Activated T-helper 1 cell treated with anti-CD3 and anti-CD28 coated beads, Interleukin-12 subunit alpha, Interleukin-12 subunit beta, Interleukin-2, Interleukin-4 antibody, amounts not matched to agents 30 ng/mL and 10 ng/mL and 1 ng/mL, durations not matched to agents 14 hours and 24 hours and 36 hours (primary cell): Measurements from ENCODE around the gene GNAT1. TPM values are rescaled to one million over a fixed set of nuclear protein-coding genes. Genes with fewer than 3 reads are reported as not detected.
"Not testable (repeated sequence)": the region's sequence is repeated elsewhere in the genome, so short reads cannot be mapped to it uniquely, and the experiment has no call there.

Experiments
- DNase-seq: peaks from one replicate; pipeline ENCODE4 v3.0.0; 2021; ENCODE audit warnings: low spot score
- H3K27ac Mint-ChIP-seq: one replicate; pipeline ENCODE4 v1.8.0; 2021; ENCODE audit warnings: mild to moderate bottlenecking, mixed read lengths
- H3K27me3 Mint-ChIP-seq: one replicate; pipeline ENCODE4 v1.8.0; 2022; ENCODE audit warnings: mild to moderate bottlenecking, moderate library complexity, mixed read lengths; ENCODE audit not compliant: insufficient read depth
- H3K36me3 Mint-ChIP-seq: one replicate; pipeline ENCODE4 v1.8.0; 2021; ENCODE audit warnings: low read depth, mixed read lengths
- H3K4me1 Mint-ChIP-seq: one replicate; pipeline ENCODE4 v1.8.0; 2021; ENCODE audit warnings: low read depth, mixed read lengths
- H3K4me3 Mint-ChIP-seq: one replicate; pipeline ENCODE4 v1.8.0; 2021; ENCODE audit warnings: mild to moderate bottlenecking, moderate library complexity, mixed read lengths
- H3K9me3 Mint-ChIP-seq: one replicate; pipeline ENCODE4 v1.8.0; 2021; ENCODE audit warnings: mixed read lengths
- intact Hi-C: fragments of 100-400 bp; cut with micrococcal nuclease; formaldehyde crosslinking; loops from one replicate; pipeline ENCODE4 v1.15.1; 2024
- total RNA-seq: library from RNA; stranded (reverse); gene quantifications from 2 replicates; pipeline ENCODE4 v1.2.3, GENCODE V29; 2022

GNAT1 gene
- total RNA-seq, 1 donor from 2014 or later: not detected

DNA sequence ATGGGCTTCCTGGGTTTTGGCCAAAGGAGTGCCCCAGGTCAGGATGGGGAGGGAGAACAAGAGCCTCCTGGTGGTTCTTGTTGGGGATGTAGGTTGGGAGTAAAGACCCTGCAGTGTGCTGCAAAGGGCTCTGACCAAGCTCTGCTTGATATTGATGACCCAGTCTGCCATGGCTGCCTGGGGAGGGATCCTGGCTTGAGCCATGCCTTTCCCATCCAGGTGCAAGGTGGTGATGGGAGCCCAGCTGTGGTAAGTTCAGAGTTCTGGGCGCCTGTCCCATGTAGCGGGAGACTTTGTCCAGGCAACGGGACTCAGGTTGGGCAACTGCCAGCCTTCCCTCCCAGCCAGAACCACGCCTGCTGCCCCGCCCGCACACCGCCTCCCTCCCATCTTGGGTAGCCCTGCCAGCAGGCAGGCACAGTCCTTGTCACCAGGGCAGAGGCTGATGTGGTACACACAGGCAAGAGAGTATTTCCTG lies 47.2 kb downstream of the GNAT1 start:
- H3K4me1 Mint-ChIP-seq: peaks cover 58% of the 10 kb centered on the region
- no peaks in the 10 kb centered on the region for H3K9me3 Mint-ChIP-seq
- H3K27ac Mint-ChIP-seq: peak overlapping the region; percentile 94
- H3K27me3 Mint-ChIP-seq: no peaks in the 10 kb centered on the region
- H3K36me3 Mint-ChIP-seq: peaks cover 19% of the 10 kb centered on the region
- intact Hi-C loops: loop anchor here (1.0 to 5.0 kb wide), 5 partner anchors 8 to 896 kb away; partner anchors contain the start of genes APEH, GMPPB, TRAIP and USP4
- peak overlapping the region; percentile 99 for H3K4me3 Mint-ChIP-seq
- DNase-seq: no peak

GRCh38 chr3:50239649-50240048 lies 48.2 kb downstream of the GNAT1 start:
- H3K36me3 Mint-ChIP-seq: peaks cover 21% of the 10 kb centered on the region

DNA sequence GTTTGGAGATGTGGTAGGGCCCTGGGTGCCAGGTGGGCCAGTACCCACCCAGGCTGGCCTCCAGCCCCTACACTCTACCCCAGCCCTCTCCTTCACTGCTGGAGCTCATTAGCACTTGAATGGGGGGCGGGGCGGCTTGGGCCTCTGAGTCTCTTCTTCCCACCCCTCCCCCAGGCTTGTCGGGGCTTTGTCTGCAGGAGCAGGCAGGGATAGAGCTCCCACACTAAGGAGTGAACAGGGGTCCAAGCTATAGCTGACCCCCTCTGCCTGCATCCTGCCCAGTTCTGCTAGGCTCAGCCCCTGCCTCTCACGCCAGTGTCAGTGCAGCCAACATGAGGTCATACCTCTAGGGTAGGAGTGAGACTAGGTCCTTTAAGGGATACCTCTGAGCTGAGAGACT lies 49.8 kb downstream of the GNAT1 start:
- Mint-ChIP-seq H3K9me3 (no peaks in the 10 kb centered on the region), H3K4me1 (peaks cover 72% of the 10 kb centered on the region), H3K4me3 (peak overlapping the region; percentile 74), H3K27ac (peak overlapping the region; percentile 94), H3K36me3 (peaks cover 21% of the 10 kb centered on the region), H3K27me3 (no peaks in the 10 kb centered on the region)
- intact Hi-C loops: no loop called here
- no peak for DNase-seq

More at GRCh38 chr3:50239649-50240048, 48.2 kb downstream of the GNAT1 start:
- H3K4me1 Mint-ChIP-seq: peaks cover 67% of the 10 kb centered on the region
- H3K27ac Mint-ChIP-seq: peak overlapping the region; percentile 72
- H3K9me3 Mint-ChIP-seq: no peaks in the 10 kb centered on the region
- intact Hi-C loops: loop anchor here (2.0 to 5.0 kb wide), 4 partner anchors 383 to 897 kb away; partner anchors contain the start of genes APEH, GMPPB, TRAIP and USP4
- H3K4me3 Mint-ChIP-seq: peak overlapping the region; percentile 99
- DNase-seq: no peak
- no peaks in the 10 kb centered on the region for H3K27me3 Mint-ChIP-seq

DNA sequence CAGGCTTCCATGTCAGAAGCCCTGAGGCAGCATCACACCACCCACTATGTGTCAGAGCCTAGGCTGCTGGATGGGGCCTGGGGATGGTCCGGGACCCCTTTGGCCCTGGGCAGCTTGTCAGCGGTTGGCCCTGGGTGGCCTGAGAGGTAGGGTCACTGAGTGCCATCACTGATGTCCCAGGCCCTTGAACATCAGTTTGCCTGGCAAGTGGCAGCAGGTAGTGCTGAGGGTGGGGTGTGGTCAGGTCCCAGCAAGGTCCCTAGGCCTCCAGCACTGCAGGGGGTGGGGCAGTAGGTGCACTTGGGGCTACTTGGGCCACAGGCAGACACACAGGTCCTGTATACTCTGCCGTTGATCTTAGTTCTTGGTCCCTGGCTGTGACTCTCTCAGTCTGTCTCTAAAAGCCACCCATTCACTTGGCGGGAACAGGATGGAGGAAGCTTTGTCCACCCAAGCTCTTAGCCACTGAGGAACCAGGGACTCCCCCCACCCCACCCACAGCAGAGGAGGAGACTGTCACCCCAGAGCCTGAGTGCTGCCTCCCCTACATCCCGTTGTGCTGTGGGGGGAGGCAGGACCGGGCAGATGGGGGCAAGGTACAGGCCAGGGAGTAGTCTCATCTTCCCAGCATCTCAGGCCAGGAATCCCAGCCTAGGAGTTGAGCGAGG lies 50.4 kb downstream of the GNAT1 start:
- H3K27me3 Mint-ChIP-seq: no peaks in the 10 kb centered on the region
- intact Hi-C loops: no loop called here
- no peak for DNase-seq
- peak overlapping the region; percentile 81 for H3K4me3 Mint-ChIP-seq
- peaks cover 21% of the 10 kb centered on the region for H3K36me3 Mint-ChIP-seq
- peak overlapping the region; percentile 94 for H3K27ac Mint-ChIP-seq
- no peaks in the 10 kb centered on the region for H3K9me3 Mint-ChIP-seq
- H3K4me1 Mint-ChIP-seq: peaks cover 79% of the 10 kb centered on the region

- DNase-seq: no peak
- Mint-ChIP-seq H3K4me1 (peaks cover 84% of the 10 kb centered on the region), H3K27me3 (no peaks in the 10 kb centered on the region), H3K4me3 (peak overlapping the region; percentile 81), H3K27ac (peak overlapping the region; percentile 94), H3K9me3 (no peaks in the 10 kb centered on the region), H3K36me3 (peaks cover 21% of the 10 kb centered on the region)
- intact Hi-C loops: no loop called here
Observed at GRCh38 chr3:50242381-50242770, 51.0 kb downstream of the GNAT1 start.

DNA sequence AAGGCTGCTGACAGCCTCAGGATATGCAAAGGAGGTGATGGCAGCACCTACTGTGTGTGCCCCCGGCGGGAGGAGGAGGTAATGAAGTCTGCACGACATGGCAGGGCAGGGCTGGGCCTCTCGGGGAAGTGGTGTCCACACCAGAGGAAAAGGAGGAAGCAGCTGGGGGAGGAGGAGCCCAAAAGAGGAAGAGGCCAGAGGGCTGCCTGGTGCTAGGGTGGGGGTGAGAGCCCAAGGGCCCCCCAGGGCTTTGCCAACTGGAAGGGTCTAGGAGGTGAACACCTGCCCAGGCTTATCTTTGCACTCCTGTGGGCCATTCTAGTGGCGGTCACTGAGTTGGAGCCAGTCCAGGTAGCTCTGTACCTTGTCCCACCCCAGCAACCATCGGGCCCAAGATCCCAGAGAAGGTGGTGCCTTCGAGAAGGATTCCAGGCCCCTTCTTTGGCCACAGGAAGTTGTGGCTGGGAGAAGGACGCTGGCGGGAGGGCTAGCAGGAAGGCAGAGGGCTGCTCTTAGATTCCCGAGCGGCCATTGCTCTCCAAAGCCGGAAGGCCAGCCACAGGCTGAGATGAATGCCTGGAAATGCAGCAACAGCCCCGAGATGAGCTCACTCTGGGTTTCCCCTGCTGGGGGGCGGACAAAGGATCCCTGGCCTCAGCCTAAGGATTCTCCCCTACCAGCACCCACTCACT lies 51.6 kb downstream of the GNAT1 start:
- intact Hi-C loops: no loop called here
- Mint-ChIP-seq H3K4me1 (peaks cover 85% of the 10 kb centered on the region), H3K4me3 (peak overlapping the region; percentile 81), H3K9me3 (no peaks in the 10 kb centered on the region), H3K36me3 (peaks cover 20% of the 10 kb centered on the region), H3K27me3 (no peaks in the 10 kb centered on the region), H3K27ac (peak overlapping the region; percentile 94)
- no peak for DNase-seq

- no peaks in the 10 kb centered on the region for H3K27me3 Mint-ChIP-seq
- peak overlapping the region; percentile 28 for H3K4me3 Mint-ChIP-seq
- no peaks in the 10 kb centered on the region for H3K9me3 Mint-ChIP-seq
- DNase-seq: no peak
- peaks cover 19% of the 10 kb centered on the region for H3K36me3 Mint-ChIP-seq
- H3K27ac Mint-ChIP-seq: peak overlapping the region; percentile 94
- H3K4me1 Mint-ChIP-seq: peaks cover 83% of the 10 kb centered on the region
- intact Hi-C loops: no loop called here
Observed at GRCh38 chr3:50243543-50243895, 52.1 kb downstream of the GNAT1 start.

- DNase-seq: not testable (repeated sequence)
Observed at GRCh38 chr3:50244813-50245212, 53.4 kb downstream of the GNAT1 start.

GRCh38 chr3:50245251-50245745 lies 53.9 kb downstream of the GNAT1 start:
- no peak for DNase-seq
- intact Hi-C loops: no loop called here

More at GRCh38 chr3:50244813-50245212, 53.4 kb downstream of the GNAT1 start:
- Mint-ChIP-seq H3K27ac (peak overlapping the region; percentile 98), H3K4me3 (peak overlapping the region; percentile 26), H3K4me1 (peaks cover 71% of the 10 kb centered on the region), H3K36me3 (peaks cover 14% of the 10 kb centered on the region)
- H3K9me3 Mint-ChIP-seq, intact Hi-C loops, H3K27me3 Mint-ChIP-seq: not testable (repeated sequence)

DNA sequence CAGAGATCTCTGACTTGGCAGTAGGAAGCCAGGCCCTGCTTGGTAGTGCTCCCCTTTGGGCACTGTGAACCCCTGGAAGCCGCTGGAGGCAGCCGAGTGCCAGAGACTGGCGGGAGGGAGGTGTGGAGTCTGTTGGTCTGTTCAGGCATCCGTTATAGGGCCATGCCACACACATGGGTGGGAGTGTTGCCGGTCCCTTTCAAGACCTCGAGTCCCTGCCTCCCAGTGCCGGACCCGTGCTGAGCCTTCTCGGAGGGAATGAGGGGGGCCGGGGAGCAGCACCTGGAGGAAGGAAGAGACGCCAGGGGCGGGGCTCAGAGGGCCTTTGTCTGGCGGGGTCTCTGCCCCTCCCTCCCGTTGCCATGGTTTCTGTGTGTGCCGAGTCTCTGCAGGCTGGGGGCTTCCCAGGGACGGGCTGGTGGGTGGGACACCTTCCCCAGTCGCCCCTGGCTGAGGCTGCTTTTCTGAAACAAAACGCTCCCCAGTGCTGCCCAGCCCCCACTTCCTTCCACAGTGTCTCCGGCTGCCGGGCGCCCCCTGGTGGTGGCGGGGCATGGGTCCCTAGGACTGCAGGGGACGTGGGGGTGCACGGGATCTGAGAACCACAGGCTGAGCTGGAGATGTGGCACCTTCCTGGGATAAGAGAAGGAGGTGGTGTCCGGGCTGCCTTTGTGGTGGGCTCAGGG lies 54.6 kb downstream of the GNAT1 start:
- intact Hi-C loops: loop anchor here (1.0 kb wide), 8 partner anchors 8 to 317 kb away; partner anchors contain the start of genes HYAL3, MON1A and NAA80
- H3K9me3 Mint-ChIP-seq: no peaks in the 10 kb centered on the region
- H3K27me3 Mint-ChIP-seq: no peaks in the 10 kb centered on the region
- H3K4me3 Mint-ChIP-seq: peak overlapping the region; percentile 82
- peak overlapping the region; percentile 98 for H3K27ac Mint-ChIP-seq
- peaks cover 70% of the 10 kb centered on the region for H3K4me1 Mint-ChIP-seq
- peak; percentile 88 for DNase-seq
- peaks cover 12% of the 10 kb centered on the region for H3K36me3 Mint-ChIP-seq

More at GRCh38 chr3:50245251-50245745, 53.9 kb downstream of the GNAT1 start:
- Mint-ChIP-seq H3K4me1 (peaks cover 70% of the 10 kb centered on the region), H3K4me3 (peak overlapping the region; percentile 82), H3K9me3 (no peaks in the 10 kb centered on the region), H3K36me3 (peaks cover 11% of the 10 kb centered on the region), H3K27ac (peak overlapping the region; percentile 98), H3K27me3 (no peaks in the 10 kb centered on the region)

DNA sequence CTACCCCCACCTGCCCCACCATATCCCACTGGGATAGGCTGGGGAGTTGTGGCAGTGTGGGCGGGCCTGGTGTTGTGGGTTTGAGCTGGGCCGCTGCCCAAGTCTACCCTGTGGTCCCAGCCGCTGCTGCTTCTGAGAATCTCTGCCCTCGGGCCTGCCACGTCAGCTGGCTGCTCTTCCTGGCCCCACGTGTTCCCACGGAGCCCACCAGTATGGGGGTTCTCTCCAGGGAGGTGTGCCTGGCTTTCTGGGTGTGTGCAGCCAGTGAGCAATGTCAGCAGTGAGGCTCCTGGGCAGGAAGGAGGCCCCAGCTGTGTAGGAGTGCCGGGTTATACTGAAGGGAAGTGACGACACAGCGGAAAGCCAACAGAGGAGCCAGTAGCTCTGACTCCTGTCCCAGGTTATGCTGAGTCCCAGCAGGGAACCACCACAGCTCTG lies 55.1 kb downstream of the GNAT1 start:
- no peaks in the 10 kb centered on the region for H3K27me3 Mint-ChIP-seq
- intact Hi-C loops: loop anchor here (1.0 kb wide), 8 partner anchors 8 to 317 kb away; partner anchors contain the start of genes HYAL3, MON1A and NAA80
- peak; percentile 80 for DNase-seq
- peak overlapping the region; percentile 82 for H3K4me3 Mint-ChIP-seq
- peak overlapping the region; percentile 98 for H3K27ac Mint-ChIP-seq
- H3K4me1 Mint-ChIP-seq: peaks cover 70% of the 10 kb centered on the region
- H3K36me3 Mint-ChIP-seq: peaks cover 14% of the 10 kb centered on the region
- H3K9me3 Mint-ChIP-seq: no peaks in the 10 kb centered on the region
